Adipose tissue (tissue), 3 donors: ENCODE results near the gene ALOX5. TPM values are rescaled to one million over a fixed set of nuclear protein-coding genes. Genes with fewer than 3 reads are reported as not detected.
"Not testable (repeated sequence)": the region's sequence is repeated elsewhere in the genome, so short reads cannot be mapped to it uniquely, and the experiment has no call there.

ENCODE experiments used
- H3K27ac ChIP-seq: one replicate; pipeline ENCODE4 v1.5.1; 2013; ENCODE audit warnings: low read depth, low read length
- WGBS, 3 donors: extraction: QIAGEN DNeasy Blood & Tissue Kit; methylation state at CpG; one replicate each; pipeline ENCODE4 v1.1.7; 2013; 5-methylcytosine and 5-hydroxymethylcytosine counted together
- polyA plus RNA-seq, 3 donors: library from polyadenylated mRNA; stranded (reverse); fragments of 200-250 nt; gene quantifications; one replicate each; pipeline ENCODE4 v1.2.3, GENCODE V29; 2013
- donor health status: healthy with polysubstance abuse.
- donor health status: Bipolar disorder and iron deficiency.
- donor health status: healthy.

The ALOX5 gene
- polyA plus RNA-seq, 3 donors = 11.7 to 45.0 (median 23.4) TPM

- not testable (repeated sequence) for H3K27ac ChIP-seq
- 82 to 93% (median 92%) methylated on average over 12 to 24 of the region's 28 CpGs for WGBS, 3 donors
These were observed 17.6 kb downstream of the ALOX5 start for GRCh38 chr10:45391636-45392035.

GRCh38 chr10:45395554-45395953 is 21.5 kb downstream of the ALOX5 start:
- WGBS, 3 donors = 87 to 99% (median 88%) methylated on average over 7 of the region's 7 CpGs

GRCh38 chr10:45398595-45398994 is 24.6 kb downstream of the ALOX5 start:
- 63 to 75% (median 72%) methylated on average over 1 of the region's 1 CpG for WGBS, 3 donors

More at GRCh38 chr10:45395554-45395953, 21.5 kb downstream of the ALOX5 start:
- no peak overlapping the region for H3K27ac ChIP-seq

GRCh38 chr10:45399113-45399512 is 25.1 kb downstream of the ALOX5 start:
- no peak overlapping the region for H3K27ac ChIP-seq
- 75 to 89% (median 77%) methylated on average over 2 of the region's 2 CpGs for WGBS, 3 donors

More at GRCh38 chr10:45398595-45398994, 24.6 kb downstream of the ALOX5 start:
- H3K27ac ChIP-seq = no peak overlapping the region

- no peak overlapping the region for H3K27ac ChIP-seq
- 80 to 88% (median 85%) methylated on average over 8 of the region's 8 CpGs for WGBS, 3 donors
These were observed 29.1 kb downstream of the ALOX5 start for GRCh38 chr10:45403151-45403550.

- H3K27ac ChIP-seq = no peak overlapping the region
- 56 to 73% (median 59%) methylated on average over 10 of the region's 10 CpGs for WGBS, 3 donors
These were observed 30.2 kb downstream of the ALOX5 start for GRCh38 chr10:45404087-45404769.

- 47 to 53% (median 51%) methylated on average over 4 of the region's 4 CpGs for WGBS, 3 donors
- H3K27ac ChIP-seq = no peak overlapping the region
These were observed 30.7 kb downstream of the ALOX5 start for GRCh38 chr10:45404770-45405120.

- H3K27ac ChIP-seq = no peak overlapping the region
- 51 to 63% (median 59%) methylated on average over 2 of the region's 2 CpGs for WGBS, 3 donors
These were observed 33.5 kb downstream of the ALOX5 start for GRCh38 chr10:45407542-45407941.

- 50 to 55% (median 53%) methylated on average over 5 of the region's 5 CpGs for WGBS, 3 donors
- H3K27ac ChIP-seq = no peak overlapping the region
These were observed 34.7 kb downstream of the ALOX5 start for GRCh38 chr10:45408421-45409319.

- not testable (repeated sequence) for H3K27ac ChIP-seq
These were observed 35.3 kb downstream of the ALOX5 start for GRCh38 chr10:45409347-45409746.

- 56 to 79% (median 79%) methylated on average over 1 of the region's 1 CpG for WGBS, 3 donors
- no peak overlapping the region for H3K27ac ChIP-seq
These were observed 35.8 kb downstream of the ALOX5 start for GRCh38 chr10:45409782-45410181.

GRCh38 chr10:45410489-45410806 is 36.4 kb downstream of the ALOX5 start:
- H3K27ac ChIP-seq = no peak overlapping the region
- WGBS, 3 donors = 75 to 86% (median 85%) methylated on average over 2 of the region's 2 CpGs

- no peak overlapping the region for H3K27ac ChIP-seq
- WGBS, 3 donors = 63 to 84% (median 72%) methylated on average over 6 of the region's 6 CpGs
These were observed 37.0 kb downstream of the ALOX5 start for GRCh38 chr10:45410807-45411606.

- WGBS, 3 donors = 84 to 95% (median 90%) methylated on average over 4 of the region's 4 CpGs
- H3K27ac ChIP-seq = no peak overlapping the region
These were observed 37.6 kb downstream of the ALOX5 start for GRCh38 chr10:45411607-45411940.

GRCh38 chr10:45415062-45415461 is 41.0 kb downstream of the ALOX5 start:
- 88 to 94% (median 93%) methylated on average over 4 to 5 of the region's 5 CpGs for WGBS, 3 donors
- not testable (repeated sequence) for H3K27ac ChIP-seq

- no peak overlapping the region for H3K27ac ChIP-seq
- WGBS, 3 donors = 96 to 100% (median 98%) methylated on average over 2 of the region's 2 CpGs
These were observed 42.6 kb downstream of the ALOX5 start for GRCh38 chr10:45416603-45417002.

GRCh38 chr10:45417746-45418145 is 43.7 kb downstream of the ALOX5 start:
- no peak overlapping the region for H3K27ac ChIP-seq
- WGBS, 3 donors = 67 to 77% (median 76%) methylated on average over 6 of the region's 6 CpGs

GRCh38 chr10:45418417-45418848 is 44.4 kb downstream of the ALOX5 start:
- 42 to 69% (median 45%) methylated on average over 15 of the region's 15 CpGs for WGBS, 3 donors
- peak overlapping the region; percentile 66 for H3K27ac ChIP-seq
